Dermis microvascular lymphatic vessel endothelial cell (primary cell): ENCODE measurements around the gene SOBP. TPM values are rescaled to one million over a fixed set of nuclear protein-coding genes. Genes with fewer than 3 reads are reported as not detected.
A peak's percentile ranks its signal among the peaks of the same experiment; 100 is the strongest.
"Not testable (repeated sequence)": the region's sequence is repeated elsewhere in the genome, so short reads cannot be mapped to it uniquely, and the experiment has no call there.

ENCODE experiments used
- DNase-seq, 2 donors: peaks; one replicate each; pipeline versions ENCODE4 v3.0.0 to v3.0.0-alpha.2; 2010; ENCODE audit warnings: low read depth in 2 of 2
- total RNA-seq: library from RNA; depleted of rRNA; stranded (reverse); fragments of >200 nt; gene quantifications from 2 replicates; pipeline ENCODE4 v1.2.1, GENCODE V29; 2014

The SOBP gene, protein sequence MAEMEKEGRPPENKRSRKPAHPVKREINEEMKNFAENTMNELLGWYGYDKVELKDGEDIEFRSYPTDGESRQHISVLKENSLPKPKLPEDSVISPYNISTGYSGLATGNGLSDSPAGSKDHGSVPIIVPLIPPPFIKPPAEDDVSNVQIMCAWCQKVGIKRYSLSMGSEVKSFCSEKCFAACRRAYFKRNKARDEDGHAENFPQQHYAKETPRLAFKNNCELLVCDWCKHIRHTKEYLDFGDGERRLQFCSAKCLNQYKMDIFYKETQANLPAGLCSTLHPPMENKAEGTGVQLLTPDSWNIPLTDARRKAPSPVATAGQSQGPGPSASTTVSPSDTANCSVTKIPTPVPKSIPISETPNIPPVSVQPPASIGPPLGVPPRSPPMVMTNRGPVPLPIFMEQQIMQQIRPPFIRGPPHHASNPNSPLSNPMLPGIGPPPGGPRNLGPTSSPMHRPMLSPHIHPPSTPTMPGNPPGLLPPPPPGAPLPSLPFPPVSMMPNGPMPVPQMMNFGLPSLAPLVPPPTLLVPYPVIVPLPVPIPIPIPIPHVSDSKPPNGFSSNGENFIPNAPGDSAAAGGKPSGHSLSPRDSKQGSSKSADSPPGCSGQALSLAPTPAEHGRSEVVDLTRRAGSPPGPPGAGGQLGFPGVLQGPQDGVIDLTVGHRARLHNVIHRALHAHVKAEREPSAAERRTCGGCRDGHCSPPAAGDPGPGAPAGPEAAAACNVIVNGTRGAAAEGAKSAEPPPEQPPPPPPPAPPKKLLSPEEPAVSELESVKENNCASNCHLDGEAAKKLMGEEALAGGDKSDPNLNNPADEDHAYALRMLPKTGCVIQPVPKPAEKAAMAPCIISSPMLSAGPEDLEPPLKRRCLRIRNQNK
- total RNA-seq: 0.26 and 2.5 TPM in 2 replicates

DNA sequence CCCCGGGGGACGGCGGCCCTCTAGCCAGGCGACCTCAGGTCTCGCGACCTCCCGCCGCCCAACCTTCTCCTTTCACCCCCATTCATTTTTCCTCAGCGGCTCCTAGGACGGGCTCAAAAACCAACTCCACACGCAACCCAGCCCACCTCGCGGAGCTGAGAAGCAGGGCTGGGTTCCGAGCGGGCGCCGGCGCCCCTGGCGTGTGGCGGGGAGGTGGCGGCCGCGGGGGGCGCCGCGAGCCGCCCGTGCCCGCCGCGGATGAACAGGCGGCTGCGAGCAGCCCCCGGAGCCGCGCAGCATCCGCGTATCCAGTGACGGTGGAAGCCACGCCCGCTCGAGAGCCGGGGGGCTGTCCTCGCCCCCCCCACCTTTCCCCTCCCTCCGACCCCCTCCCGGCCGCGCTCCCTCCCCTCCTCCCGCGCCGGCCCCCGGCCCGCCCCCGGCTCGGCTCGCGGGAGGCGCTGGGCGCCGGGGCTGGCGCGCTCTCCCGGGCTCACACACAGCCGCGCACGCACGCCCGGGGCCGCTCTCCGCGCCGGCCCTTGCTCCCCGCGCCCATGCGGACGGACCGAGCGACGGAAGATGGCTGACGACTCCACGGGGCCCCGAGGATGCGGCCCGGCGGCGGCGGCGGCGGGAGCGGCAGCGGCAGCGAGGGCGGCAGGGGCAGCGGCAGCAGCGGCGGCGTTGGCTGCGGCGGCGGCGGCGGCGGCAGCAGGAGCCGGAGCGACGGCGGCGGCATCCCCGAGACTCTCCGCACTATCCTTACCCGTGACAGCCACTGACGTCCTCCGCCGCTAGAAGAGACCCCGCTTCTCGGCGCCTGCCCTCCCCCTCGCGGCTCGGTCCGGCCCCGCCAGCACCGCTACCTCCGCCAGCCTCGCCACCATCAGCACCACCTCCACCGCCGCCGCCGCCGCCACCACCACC, at the start of gene SOBP:
Gene SOBP (plus strand): TSS at position 482 of the 930 bp plus-strand sequence. CDS start 500 bp downstream, outside the sequence.
- peak in 1 of 2 donors; percentile 72 for DNase-seq

DNA sequence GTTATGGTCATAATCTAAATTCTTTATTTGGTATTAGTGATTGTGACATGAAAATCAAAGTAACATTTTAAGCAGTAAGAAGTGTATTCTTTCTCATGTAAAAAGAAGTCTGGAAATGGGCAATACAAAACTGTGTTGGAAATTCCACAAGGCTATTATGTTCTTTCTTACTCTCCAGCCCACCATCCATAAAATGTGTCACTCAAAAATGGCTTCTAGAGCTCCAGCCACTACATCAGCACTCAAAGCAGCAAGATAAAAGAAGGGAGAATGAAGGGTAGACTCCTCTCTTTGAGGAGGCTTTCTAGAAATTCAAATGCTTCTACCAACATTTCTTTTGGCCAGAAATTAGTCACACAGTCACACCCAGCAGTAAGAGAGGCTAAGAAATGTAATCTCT, 49.0 kb upstream of the SOBP start:
- DNase-seq: no peak

DNA sequence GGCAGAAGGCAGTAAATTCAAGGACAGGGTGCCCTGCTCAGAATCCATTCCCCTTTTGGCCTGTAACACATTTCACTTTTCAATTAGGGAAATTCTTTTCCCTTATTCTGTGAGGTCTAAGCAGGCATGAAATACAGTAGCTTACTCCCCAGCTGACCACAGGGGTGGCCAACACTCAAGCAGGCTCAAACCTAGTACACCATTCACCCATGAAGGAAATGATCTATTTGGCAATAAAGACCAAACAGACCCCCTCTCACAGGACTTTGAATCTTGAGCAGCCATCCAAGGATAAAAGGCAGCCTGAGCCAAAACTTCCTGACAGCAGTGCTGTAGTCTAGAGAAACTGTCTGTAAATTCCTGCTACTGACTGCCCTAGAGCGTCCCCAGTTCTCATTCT, 48.2 kb upstream of the SOBP start:
- no peak for DNase-seq

DNA sequence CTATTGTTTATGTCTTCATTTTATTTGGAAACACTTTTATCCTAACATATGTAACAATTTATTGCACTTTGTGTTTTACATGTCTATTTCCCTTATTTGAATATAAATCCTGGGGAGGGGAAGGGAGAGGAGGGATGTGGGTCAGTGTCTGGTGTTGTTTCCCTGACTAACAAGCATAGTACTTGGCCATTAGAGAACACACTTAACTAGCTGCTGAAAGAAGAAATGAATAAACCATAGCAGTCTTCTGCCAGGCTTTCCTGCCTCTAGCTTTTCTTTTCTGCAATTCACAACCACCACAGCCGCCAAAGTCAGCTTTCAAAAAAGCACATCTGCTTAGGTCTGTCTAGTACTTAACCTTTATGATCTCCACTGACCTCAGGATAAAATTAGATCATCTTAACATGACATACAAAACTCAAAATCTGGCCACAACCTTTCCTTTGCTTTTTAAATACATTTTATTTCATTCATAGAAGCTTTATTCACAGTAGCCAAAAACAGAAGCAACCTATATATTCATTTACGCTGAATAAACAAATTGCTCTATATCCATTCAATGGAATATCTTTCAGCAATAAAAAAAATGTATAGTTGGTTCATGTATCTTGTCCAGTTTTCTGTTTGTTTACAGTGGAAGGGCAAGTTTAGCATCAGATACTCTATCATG, 46.8 kb upstream of the SOBP start:
- no peak for DNase-seq

DNA sequence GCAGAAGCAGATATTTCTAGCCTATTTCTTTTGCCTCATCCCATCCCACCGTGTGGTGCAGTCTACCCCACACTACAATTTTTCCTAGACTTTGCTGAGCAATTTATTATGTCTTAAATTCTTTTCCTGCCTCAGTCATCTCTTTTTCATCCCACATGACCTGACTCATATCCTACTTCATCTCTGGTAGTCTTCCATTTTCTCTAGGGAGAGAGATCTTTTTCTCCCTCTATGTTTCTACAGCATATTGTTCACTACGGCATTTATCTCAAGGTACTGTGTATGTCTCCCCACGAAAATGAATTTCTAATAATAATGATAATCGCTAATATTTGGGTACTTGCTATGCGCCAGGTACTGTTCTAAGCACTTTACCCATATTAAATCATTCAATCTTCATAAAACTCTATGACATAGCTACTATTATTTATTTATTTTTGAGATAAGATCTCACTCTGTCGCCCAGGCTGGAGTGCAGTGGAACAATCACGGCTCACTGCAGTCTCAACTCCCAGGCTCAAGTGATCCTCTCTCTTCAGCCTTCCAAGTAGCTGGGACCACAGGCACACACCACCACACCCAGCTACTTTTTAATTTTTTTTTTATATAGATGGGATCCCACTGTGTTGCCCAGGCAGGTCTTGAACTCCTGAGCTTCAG, 46.2 kb upstream of the SOBP start:
- no peak for DNase-seq

DNA sequence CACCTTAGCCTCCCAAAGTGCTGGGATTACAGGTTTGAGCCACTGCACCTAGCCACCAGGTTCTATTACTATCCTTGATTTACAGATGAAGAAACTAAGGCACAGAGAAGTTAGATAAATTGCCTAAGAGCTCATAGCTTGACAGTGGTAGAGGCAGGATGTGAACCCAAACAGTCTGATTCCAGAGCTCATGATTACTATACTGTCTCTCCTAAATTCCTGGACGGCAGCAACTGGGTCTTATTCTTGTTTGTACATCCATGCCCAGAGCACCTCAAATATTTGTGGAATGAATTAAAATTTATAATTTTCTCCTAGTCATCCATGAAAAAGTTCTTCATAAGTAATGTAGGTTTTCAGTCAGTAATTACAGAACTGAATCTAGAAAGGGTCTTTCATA, 45.6 kb upstream of the SOBP start:
- no peak for DNase-seq

DNA sequence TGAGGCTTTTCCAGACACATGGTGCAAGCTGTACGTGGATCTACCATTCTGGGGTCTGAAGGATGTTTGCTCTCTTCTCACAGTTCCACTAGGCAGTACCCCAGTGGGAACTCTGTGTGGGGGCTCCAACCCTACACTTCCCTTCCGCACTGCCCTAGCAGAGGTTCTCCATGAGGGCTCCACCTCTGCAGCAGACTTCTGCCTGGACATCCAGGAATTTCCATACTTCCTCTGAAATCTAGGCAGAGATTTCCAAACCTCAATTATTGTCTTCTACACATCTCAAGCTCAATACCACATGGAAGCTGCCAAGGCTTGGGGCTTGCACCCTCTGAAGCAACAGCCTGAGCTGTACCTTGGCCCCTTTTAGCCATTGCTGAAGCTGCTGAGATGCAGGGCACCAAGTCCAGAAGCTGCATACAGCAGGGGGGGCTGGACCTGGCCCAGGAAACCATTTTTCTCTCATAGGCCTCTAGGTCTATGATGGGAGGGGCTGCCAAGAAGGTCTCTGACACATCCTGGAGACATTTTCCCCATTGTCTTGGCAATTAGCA, 42.2 kb upstream of the SOBP start:
- DNase-seq: no peak

DNA sequence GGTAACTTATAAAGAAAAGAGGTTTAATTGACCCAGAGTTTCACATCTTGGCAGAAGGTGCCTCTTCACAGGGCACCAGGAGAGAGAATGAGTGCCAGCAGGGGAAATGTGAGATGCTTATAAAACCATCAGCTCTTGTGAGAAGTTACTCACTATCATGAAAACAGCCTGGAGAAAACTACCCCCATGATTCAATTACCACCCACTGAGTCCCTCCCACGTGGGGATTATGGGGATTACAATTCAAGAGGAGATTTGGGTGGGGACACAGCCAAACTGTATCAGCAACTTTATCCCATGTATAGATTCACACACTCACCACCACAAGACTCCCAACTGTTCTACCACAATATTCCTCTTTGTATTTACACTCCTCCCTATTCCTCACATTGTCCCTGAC, 41.1 kb upstream of the SOBP start:
- DNase-seq: no peak

DNA sequence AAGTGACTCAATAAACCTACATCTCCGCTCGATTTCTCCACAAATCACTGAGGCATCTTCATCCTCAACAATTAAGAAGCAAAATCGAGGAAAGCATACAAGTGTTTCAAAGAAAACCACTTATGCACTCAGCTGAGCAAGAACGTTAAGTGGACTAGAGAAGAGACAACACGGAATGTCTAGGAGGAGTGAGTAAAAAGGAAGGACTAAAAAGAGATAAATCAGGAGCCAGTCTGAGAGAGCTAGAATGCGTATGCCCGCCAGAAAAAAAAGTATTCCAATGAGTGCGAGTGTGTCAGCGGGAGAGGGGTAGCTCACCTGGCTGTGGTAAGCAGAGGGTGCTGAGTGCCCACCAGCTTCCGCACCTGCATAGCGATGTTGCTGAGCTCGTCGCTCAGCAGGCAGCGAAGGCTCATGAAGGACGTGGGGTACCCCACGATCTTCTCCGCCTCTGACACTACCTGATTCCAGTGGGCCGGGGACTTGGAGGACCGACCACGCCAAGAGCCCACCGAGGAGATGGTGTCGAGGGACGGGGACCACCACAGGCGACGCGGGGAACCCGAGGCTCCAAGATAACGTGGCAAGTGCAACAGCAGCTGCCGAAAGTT, 31.1 kb upstream of the SOBP start:
- peak in 1 of 2 donors; percentile 23 for DNase-seq

DNA sequence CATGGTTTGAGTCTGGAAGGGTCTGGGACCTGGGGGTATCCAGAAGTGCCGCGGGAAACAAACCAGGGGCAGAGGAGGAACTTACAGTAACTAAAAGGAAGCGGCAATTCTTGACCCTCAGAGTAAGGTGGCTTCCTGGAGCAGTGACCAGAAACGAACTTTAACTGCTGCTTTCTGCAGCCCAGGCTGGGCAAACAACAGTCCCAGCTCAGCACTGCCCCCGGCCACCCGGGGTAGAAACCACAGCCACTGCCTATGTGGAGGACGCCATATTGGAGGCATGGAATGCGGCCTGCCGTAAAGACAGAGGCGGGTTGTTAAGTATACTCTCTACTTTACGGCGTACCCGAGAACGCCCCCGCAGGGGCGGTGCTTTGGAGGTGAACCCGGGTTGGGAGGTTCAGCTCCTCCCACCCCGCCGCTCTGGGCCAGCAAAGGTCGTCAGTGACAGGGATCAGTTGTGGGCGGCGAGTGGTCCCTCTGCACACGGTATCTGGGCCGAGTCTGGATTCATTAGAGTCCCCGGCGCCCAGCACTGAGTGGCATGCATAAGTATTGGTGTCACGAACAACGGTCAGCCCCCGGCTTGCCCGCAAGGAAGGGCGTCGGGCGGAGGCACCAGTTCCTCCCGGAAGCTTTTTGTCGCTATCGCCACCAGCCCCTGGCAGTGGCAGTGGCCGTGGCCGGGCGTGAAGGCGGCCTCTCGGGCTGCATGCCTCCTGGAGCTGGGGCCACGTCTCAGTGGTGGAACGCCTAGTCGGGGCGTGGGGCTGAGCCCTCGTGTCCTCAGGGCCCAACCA, 30.4 kb upstream of the SOBP start, which contains the start of gene PDSS2:
Gene PDSS2 (minus strand): TSS at position 282 of the 800 bp plus-strand sequence. CDS start 279 bp downstream, at position 3.
- DNase-seq: peak; percentile 91 to 96

DNA sequence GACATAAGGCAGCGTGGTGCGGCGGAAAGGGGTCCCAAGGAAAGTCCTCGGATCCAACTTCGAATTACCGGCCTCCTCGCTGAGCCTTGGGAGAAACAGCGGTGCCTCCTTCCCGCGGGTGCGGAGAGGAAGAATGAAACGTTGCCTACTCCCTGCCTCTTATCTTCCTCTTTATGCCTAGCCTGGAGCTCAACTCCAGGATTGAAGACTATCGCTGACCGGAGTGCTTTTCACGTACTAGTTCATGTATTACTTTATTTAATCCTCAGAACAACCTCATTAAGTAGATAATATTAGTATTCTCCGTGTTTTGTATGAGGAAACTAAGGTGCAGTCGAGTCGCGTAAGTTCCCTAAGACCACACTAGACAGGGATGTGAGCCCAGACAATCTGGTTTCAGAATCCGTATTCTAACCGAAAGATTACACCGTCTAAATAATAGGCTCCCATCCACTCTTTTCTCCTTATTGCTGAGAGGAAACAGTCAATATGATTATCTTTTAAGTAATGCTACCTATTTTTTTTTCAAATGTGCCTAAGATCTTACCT, 29.8 kb upstream of the SOBP start:
- DNase-seq: no peak

DNA sequence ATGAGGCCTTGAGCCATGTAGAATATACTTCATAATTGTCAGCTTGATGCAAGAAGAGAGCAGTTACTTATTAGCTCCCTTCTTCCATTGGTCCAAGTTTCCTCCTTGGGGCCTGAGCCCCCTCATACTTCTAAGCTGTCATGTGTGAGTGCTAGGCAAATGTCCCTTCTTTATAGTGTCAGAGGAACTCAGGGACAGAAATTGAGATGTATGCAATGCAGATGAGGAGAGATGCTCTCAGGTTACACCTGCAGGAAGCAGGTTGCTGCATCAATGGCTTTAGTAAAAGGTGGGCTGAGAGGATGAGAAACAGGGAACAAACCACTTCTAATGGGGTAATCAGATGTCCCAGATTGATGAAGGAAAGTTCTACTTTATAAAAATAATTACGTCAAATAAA, 23.9 kb upstream of the SOBP start:
- DNase-seq: no peak

DNA sequence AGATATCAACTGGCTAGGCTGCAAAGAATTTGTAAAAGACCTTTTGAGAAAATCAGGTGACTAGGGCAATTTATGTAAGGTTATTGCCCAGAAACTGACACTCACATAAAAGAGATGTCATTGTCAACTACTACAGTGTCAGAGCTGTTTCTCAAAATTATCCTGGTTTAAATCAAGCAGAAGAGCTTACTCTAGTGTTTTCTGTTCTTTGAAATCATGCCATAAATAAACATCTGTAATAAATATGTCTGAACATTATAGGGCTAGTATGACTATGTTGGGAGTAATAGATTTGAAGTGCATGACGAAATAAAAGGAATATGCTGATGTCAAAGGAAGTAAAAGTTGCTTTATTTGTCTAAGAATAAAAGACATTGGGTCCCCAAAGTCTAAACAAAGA, 19.6 kb upstream of the SOBP start:
- no peak for DNase-seq

DNA sequence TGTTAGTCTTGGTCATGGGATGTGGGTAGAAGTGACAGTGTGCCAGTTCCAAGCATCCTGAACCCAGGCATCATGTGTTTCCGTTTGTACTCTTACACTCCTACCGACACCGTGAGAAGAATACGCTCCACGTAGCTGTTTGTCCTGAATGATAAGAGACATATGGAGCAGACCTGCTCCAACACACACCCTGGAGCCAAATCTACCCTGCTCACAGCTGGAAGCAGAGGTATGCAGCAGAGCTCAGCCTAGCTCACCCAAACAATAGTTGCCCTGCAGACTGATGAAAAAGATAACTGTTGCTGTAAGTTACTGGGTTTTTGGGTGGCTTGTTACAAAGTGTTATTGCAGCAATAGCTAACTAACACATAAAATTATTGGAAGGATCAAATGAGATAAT, 16.3 kb upstream of the SOBP start:
- no peak for DNase-seq

DNA sequence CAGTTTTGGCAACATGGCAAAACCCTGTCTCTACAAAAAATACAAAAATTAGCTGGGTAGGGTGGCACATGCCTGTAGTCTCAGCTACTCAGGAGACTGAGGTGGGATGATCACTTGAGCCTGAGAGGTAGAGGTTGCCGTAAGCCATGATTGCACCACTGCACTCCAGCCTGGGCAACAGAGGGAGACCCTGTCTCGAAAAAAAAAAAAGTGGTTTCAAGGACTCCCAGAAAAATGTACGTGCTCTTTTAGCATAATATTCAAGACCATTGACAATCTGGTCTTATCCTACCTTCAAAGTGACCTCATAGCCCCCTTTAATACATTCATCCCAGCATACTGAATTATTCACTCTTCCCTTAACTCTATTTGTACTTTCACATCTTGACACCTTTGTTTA, 14.6 kb upstream of the SOBP start:
- DNase-seq: not testable (repeated sequence)

DNA sequence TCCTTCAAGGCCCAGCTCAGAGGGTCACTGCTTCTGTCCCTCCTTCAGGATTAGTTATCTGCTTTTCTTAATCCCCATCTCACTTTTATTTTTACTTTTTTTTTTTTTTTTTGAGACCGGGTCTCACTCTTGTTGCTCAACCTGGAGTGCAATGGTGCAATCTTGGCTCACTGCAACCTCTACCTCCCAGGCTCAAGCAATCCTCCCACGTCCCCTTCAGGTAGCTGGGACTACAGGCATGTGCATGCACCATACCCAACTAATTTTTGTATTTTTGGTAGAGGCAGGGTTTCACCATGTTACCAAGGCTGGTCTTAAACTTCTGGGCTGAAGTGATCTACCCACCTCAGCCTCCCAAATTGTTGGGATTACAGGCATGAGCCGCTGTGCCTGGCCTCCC, 14.1 kb upstream of the SOBP start:
- DNase-seq: not testable (repeated sequence)

DNA sequence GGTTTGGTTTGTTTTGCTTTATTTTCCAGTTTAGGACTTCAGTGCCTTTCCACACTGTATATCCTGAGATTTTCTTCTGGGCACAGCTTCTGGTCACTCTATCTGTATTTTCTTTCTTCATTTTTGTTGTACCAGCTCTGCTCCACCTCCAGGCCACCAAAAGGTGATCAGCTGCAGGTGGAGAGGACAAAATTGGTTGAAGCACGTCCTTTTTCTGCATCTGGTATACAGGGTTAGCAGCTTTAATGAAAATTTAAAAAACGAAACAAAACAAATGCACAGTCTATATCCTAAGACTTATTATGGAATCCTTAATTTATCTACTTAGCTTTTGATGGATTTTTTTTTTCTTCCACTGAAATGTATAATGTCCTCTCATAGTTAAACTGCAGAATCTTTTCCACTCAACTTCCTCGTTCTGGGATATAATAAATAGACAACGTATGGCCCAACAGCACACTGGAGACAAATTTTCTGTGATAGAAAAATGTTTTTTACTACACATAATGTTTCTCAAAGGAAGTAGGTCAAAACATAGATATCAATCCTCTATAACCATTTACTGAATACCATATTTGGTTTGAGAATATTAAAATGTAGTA, 10.7 kb upstream of the SOBP start:
- no peak for DNase-seq

DNA sequence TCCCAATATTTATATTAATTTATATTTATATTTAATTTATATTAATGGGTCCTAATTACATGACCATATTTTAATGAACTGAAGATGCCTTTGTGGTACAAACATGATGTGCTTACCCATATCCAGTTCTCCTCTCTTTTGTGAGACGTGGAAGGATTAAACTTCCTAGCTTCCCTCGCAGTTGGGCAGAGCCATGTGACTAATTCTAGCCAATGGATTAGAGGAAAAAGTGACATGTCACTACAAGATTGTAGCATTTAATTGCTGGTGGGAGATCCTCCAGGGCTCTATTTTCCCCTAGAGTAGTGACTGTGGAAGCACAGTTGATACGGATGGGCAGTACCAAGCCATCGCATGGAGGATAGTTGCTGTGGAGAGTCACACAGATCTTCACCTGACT, 4.8 kb upstream of the SOBP start:
- DNase-seq: no peak
